ENCODE results near the gene SORBS2. TPM values are rescaled to one million over a fixed set of nuclear protein-coding genes. Genes with fewer than 3 reads are reported as not detected.
A peak's percentile ranks its signal among the peaks of the same experiment; 100 is the strongest.

The SORBS2 gene
- total and polyA plus RNA-seq, 2 donors (not counting 1 experiment from before 2014, with no cell fraction given) = 0.25 to 0.89 TPM

- intact Hi-C loops (cut with micrococcal nuclease) = no loop called here
- H3K9me3 ChIP-seq (ENCODE audit: control extremely low read depth in 1 of 3, control insufficient read depth in 2 of 3, insufficient read depth in 1 of 3, low read length in 2 of 3) = no peaks in the 10 kb centered on the region
- H2AFZ ChIP-seq (ENCODE audit: insufficient read depth, low read depth, low read length, poor library complexity, severe bottlenecking) = no peak overlapping the region
- peaks cover 0 to 3% of the 10 kb centered on the region in 2 donors for H3K4me1 ChIP-seq (ENCODE audit: control insufficient read depth in 2 of 2, insufficient read depth in 2 of 2, low read length in 2 of 2)
- no peak for TF ChIP-seq CTCF (IDR thresholded peaks at IDR 0.05)
- no peak for TF ChIP-seq EZH2 (IDR thresholded peaks at IDR 0.05; ENCODE audit: borderline replicate concordance, insufficient read depth, low read depth, low read length, poor library complexity, severe bottlenecking)
- Mint-ChIP-seq H3K4me1 (no peaks in the 10 kb centered on the region), H3K9me3 (ENCODE audit: insufficient read depth) (no peaks in the 10 kb centered on the region), H3K27me3 (peaks cover 14% of the 10 kb centered on the region), H3K4me3 (no peak overlapping the region), H3K27ac (no peak overlapping the region)
- no peak overlapping the region for H3K27ac ChIP-seq (ENCODE audit: low read length in 2 of 2)
- no peaks in the 10 kb centered on the region for H4K20me1 ChIP-seq (ENCODE audit: control insufficient read depth, insufficient read depth, low read length, poor library complexity, severe bottlenecking)
- H3K36me3 ChIP-seq (replicated peaks in 1 of 2; ENCODE audit: control extremely low read depth in 1 of 2, control insufficient read depth in 1 of 2, extremely low read depth in 1 of 2, insufficient read depth in 2 of 2, low read length in 1 of 2) = no peaks in the 10 kb centered on the region
- no peak overlapping the region for H3K9ac ChIP-seq (ENCODE audit: low read length)
- ATAC-seq (ENCODE audit: low read depth) = no peak
- H3K4me3 ChIP-seq (ENCODE audit: control extremely low read depth in 1 of 5, extremely low read depth in 1 of 5, insufficient read depth in 1 of 5, low read depth in 2 of 5, low read length in 4 of 5) = no peak overlapping the region
- ChIA-PET CTCF (no interaction called here), POLR2A (no interaction called here)
- no CpG with 5 or more reads among the region's 1 CpG for WGBS (ENCODE audit: insufficient coverage)
- no peaks in the 10 kb centered on the region for H3K79me2 ChIP-seq (ENCODE audit: control insufficient read depth, insufficient read depth, low read length)
- DNase-seq = no peak
- H3K27me3 ChIP-seq (replicated peaks in 1 of 4; ENCODE audit: control extremely low read depth in 1 of 4, control insufficient read depth in 3 of 4, insufficient read depth in 4 of 4, low read length in 3 of 4) = no peaks in the 10 kb centered on the region
- no peak overlapping the region for H3K4me2 ChIP-seq (replicated peaks; ENCODE audit: low read depth, low read length, poor library complexity, severe bottlenecking)
These were observed 67.5 kb downstream of the SORBS2 start for GRCh38 chr4:185744488-185744862.

- no peak overlapping the region for H3K4me2 ChIP-seq (replicated peaks; ENCODE audit: low read depth, low read length, poor library complexity, severe bottlenecking)
- H3K4me1 Mint-ChIP-seq = no peaks in the 10 kb centered on the region
- H3K36me3 ChIP-seq (replicated peaks in 1 of 2; ENCODE audit: control extremely low read depth in 1 of 2, control insufficient read depth in 1 of 2, extremely low read depth in 1 of 2, insufficient read depth in 2 of 2, low read length in 1 of 2) = no peaks in the 10 kb centered on the region
- no peaks in the 10 kb centered on the region for H3K79me2 ChIP-seq (ENCODE audit: control insufficient read depth, insufficient read depth, low read length)
- peaks cover 0 to 3% of the 10 kb centered on the region in 2 donors for H3K4me1 ChIP-seq (ENCODE audit: control insufficient read depth in 2 of 2, insufficient read depth in 2 of 2, low read length in 2 of 2)
- H3K9me3 Mint-ChIP-seq (ENCODE audit: insufficient read depth) = no peaks in the 10 kb centered on the region
- intact Hi-C loops (cut with micrococcal nuclease) = no loop called here
- H2AFZ ChIP-seq (ENCODE audit: insufficient read depth, low read depth, low read length, poor library complexity, severe bottlenecking) = no peak overlapping the region
- H3K9me3 ChIP-seq (ENCODE audit: control extremely low read depth in 1 of 3, control insufficient read depth in 2 of 3, insufficient read depth in 1 of 3, low read length in 2 of 3) = no peaks in the 10 kb centered on the region
- no peak overlapping the region for H3K9ac ChIP-seq (ENCODE audit: low read length)
- WGBS (ENCODE audit: insufficient coverage) = no CpG with 5 or more reads among the region's 2 CpGs
- ATAC-seq (ENCODE audit: low read depth) (no peak), DNase-seq (no peak)
- POLR2A ChIA-PET = no interaction called here
- peaks cover 14% of the 10 kb centered on the region for H3K27me3 Mint-ChIP-seq
- H3K4me3 Mint-ChIP-seq = no peak overlapping the region
- TF ChIP-seq EZH2 (IDR thresholded peaks at IDR 0.05; ENCODE audit: borderline replicate concordance, insufficient read depth, low read depth, low read length, poor library complexity, severe bottlenecking) (no peak), CTCF (IDR thresholded peaks at IDR 0.05) (peak; percentile 7)
- CTCF ChIA-PET = no interaction called here
- no peak overlapping the region for H3K27ac Mint-ChIP-seq
- no peak overlapping the region for H3K27ac ChIP-seq (ENCODE audit: low read length in 2 of 2)
- no peaks in the 10 kb centered on the region for H4K20me1 ChIP-seq (ENCODE audit: control insufficient read depth, insufficient read depth, low read length, poor library complexity, severe bottlenecking)
- H3K27me3 ChIP-seq (replicated peaks in 1 of 4; ENCODE audit: control extremely low read depth in 1 of 4, control insufficient read depth in 3 of 4, insufficient read depth in 4 of 4, low read length in 3 of 4) = no peaks in the 10 kb centered on the region
- H3K4me3 ChIP-seq (ENCODE audit: control extremely low read depth in 1 of 5, extremely low read depth in 1 of 5, insufficient read depth in 1 of 5, low read depth in 2 of 5, low read length in 4 of 5) = no peak overlapping the region
These were observed 68.1 kb downstream of the SORBS2 start for GRCh38 chr4:185743722-185744487.
